ENCODE data around the gene COL8A2.

The COL8A2 gene

DNA sequence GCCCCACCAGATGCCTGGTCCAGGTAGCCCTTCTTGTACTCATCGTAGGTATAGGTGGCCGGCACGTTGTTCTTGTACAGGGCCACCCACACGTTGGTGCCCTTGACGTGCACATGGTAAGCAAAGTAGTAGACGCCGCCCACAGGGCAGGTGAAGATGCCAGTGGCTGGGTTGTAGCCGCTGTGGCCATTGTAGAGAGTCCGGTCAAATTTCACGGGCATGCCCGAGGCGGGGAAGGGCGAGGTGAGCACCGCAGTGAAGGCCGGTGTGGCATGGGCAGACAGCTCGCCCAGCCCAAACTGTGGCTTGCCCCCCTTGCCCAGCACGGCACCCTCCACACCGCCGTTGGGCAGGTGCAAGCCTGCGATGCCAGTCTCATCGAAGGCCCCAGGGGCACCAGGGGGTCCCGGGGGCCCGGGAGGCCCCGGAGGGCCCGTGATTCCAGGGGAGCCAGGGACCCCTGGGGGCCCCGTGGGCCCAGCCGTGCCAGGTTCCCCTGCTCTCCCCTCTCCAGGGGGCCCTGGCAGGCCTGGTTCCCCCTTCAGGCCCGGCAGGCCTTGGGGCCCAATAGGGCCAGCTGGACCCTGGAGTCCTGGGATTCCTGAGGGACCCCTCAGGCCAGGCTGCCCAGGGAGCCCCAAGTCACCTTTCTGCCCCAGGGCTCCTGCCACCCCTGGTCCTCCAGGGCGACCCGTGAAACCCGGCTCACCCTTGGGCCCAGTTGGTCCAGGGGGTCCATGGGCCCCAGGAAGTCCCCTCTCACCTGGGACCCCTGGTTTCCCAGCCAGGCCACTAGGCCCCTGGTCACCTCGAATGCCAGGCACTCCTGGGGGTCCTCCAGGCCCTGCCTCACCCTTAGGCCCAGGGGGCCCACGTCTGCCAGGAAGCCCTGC, 27.1 kb downstream of the COL8A2 start:
- H3K9me2 ChIP-seq (replicated peaks; ENCODE audit: low read depth, low read length), result no peaks in the 10 kb centered on the region
- no peak overlapping the region for H3K4me2 ChIP-seq (ENCODE audit: low read depth, low read length, poor library complexity, severe bottlenecking)
- H3K9me3 ChIP-seq (ENCODE audit: insufficient read depth, low read depth, low read length), result no peaks in the 10 kb centered on the region
- TF ChIP-seq, protein P1, sequence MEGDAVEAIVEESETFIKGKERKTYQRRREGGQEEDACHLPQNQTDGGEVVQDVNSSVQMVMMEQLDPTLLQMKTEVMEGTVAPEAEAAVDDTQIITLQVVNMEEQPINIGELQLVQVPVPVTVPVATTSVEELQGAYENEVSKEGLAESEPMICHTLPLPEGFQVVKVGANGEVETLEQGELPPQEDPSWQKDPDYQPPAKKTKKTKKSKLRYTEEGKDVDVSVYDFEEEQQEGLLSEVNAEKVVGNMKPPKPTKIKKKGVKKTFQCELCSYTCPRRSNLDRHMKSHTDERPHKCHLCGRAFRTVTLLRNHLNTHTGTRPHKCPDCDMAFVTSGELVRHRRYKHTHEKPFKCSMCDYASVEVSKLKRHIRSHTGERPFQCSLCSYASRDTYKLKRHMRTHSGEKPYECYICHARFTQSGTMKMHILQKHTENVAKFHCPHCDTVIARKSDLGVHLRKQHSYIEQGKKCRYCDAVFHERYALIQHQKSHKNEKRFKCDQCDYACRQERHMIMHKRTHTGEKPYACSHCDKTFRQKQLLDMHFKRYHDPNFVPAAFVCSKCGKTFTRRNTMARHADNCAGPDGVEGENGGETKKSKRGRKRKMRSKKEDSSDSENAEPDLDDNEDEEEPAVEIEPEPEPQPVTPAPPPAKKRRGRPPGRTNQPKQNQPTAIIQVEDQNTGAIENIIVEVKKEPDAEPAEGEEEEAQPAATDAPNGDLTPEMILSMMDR (conservative IDR thresholded peaks at IDR 0.05; ENCODE audit: low read length), result no peak
- no peak for TF ChIP-seq EZH2phosphoT487 (IDR thresholded peaks at IDR 0.05; ENCODE audit: borderline replicate concordance)
- H2AFZ ChIP-seq (ENCODE audit: low read length), result no peak overlapping the region
- H3F3A ChIP-seq (ENCODE audit: low read depth), result no peaks in the 10 kb centered on the region
- no peak overlapping the region for H3K9ac ChIP-seq (ENCODE audit: low read depth, low read length, poor library complexity, severe bottlenecking)
- H3K27me3 ChIP-seq (ENCODE audit: insufficient read depth, low read length, poor library complexity, severe bottlenecking), result no peaks in the 10 kb centered on the region
- H4K20me1 ChIP-seq (ENCODE audit: insufficient read depth, low read length, poor library complexity, severe bottlenecking), result no peaks in the 10 kb centered on the region
- peaks cover 8% of the 10 kb centered on the region; the same call in 1 of the 2 replicates for H3K36me3 ChIP-seq (ENCODE audit: insufficient read depth, low read length)
- H3K4me3 ChIP-seq (ENCODE audit: low read length, poor library complexity, severe bottlenecking), result no peak overlapping the region
- no peaks in the 10 kb centered on the region for H3K79me2 ChIP-seq (ENCODE audit: insufficient read depth, low read length)
- H3K4me1 ChIP-seq (ENCODE audit: insufficient read depth, low read length, poor library complexity, severe bottlenecking), result no peaks in the 10 kb centered on the region

DNA sequence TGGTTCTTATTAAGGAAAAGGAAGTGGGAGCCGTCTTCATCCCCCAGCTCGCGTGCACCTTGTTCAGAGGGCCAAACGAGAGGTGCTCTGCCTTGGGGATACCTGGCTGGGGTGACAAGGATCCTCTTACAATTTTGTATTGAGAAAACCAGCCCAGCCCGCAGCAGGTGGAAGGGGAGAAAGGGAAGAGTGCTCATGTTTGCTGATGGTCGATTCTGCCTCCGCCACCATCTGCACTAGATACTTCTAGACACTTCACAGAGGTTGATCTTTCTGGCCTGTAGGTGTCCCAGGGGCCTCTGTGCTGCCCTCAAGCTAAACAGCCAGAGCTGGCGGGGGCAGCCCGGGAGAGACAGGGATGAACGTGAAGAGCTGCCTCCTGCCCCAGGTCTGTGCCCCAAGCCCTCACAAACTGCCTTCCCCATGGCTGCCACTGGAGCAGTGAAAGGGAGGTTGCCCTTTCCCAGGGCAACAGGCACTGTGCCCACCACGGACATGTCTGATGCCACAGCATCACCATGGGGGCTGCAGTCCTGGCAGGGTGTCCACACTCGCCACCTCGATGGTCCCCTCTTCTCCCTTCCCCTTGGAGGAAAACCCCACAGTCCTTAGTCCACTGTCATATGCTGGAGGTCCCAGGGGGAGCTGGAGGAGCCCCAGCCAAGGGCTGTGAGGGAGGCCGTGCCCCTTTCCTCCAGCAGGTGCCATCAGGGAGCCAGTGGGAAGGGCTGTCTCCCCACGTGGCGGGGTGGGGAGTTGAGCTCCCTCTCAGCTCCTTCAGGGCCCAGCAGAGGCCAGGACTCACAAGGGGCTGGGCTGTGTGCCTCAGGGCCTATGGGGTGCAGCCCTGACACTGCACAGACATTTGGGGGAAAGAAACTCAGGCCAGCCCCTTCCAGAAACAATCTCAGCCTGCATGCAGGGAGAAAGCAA, 28.3 kb downstream of the COL8A2 start:
- Histone ChIP-seq H2AFZ (ENCODE audit: low read length) (no peak overlapping the region), H3K4me2 (ENCODE audit: low read depth, low read length, poor library complexity, severe bottlenecking) (no peak overlapping the region), H3K9me2 (replicated peaks; ENCODE audit: low read depth, low read length) (no peaks in the 10 kb centered on the region), H3K79me2 (ENCODE audit: insufficient read depth, low read length) (peaks cover 11% of the 10 kb centered on the region; the same call in 1 of the 2 replicates), H4K20me1 (ENCODE audit: insufficient read depth, low read length, poor library complexity, severe bottlenecking) (no peaks in the 10 kb centered on the region), H3K9me3 (ENCODE audit: insufficient read depth, low read depth, low read length) (no peaks in the 10 kb centered on the region), H3K9ac (ENCODE audit: low read depth, low read length, poor library complexity, severe bottlenecking) (no peak overlapping the region), H3K27me3 (ENCODE audit: insufficient read depth, low read length, poor library complexity, severe bottlenecking) (no peaks in the 10 kb centered on the region), H3F3A (ENCODE audit: low read depth) (no peaks in the 10 kb centered on the region), H3K4me3 (ENCODE audit: low read length, poor library complexity, severe bottlenecking) (no peak overlapping the region), H3K4me1 (ENCODE audit: insufficient read depth, low read length, poor library complexity, severe bottlenecking) (no peaks in the 10 kb centered on the region), H3K36me3 (ENCODE audit: insufficient read depth, low read length) (peaks cover 16% of the 10 kb centered on the region; the same call in 1 of the 2 replicates)
- no peak for TF ChIP-seq EZH2phosphoT487 (IDR thresholded peaks at IDR 0.05; ENCODE audit: borderline replicate concordance)
- TF ChIP-seq, protein P1 (conservative IDR thresholded peaks at IDR 0.05; ENCODE audit: low read length), result peak; percentile 37; the same call in 1 of the 2 replicates

DNA sequence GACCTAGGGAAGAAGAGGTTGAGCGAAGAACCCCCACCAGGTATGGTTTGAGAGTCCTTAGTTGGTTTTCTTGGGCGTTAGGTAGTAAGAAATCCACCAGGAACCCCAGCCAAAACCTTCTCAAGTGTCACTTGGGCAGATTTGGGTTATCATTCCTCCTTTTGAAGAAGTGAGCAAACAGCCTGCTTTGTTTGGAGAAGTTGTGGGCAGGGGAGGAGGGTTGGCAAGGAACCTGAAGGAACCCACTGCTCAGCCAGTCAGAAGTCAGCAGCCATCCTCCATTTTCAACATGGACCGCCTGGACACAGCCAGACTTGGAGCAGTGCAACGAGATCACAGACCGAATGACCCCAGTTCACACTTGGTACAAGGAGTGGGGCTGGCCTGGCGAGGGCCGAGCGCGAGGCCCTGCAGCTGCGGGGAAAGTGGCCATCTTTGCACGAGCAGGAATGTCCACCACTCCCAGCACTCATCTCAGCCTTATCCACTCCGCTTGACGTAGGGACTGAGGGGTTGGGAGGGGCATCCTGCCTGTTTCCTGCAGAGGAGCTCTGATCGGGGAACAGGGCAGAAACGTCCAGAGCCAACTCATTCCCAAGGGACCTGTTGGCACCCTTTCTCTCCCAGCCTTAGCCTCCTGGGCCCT, 29.1 kb downstream of the COL8A2 start:
- no peak for TF ChIP-seq EZH2phosphoT487 (IDR thresholded peaks at IDR 0.05; ENCODE audit: borderline replicate concordance)
- TF ChIP-seq, protein P1 (conservative IDR thresholded peaks at IDR 0.05; ENCODE audit: low read length), result no peak
- H2AFZ ChIP-seq (ENCODE audit: low read length), result no peak overlapping the region

More for the DNA sequence above, 29.1 kb downstream of the COL8A2 start:
- H3K9ac ChIP-seq (ENCODE audit: low read depth, low read length, poor library complexity, severe bottlenecking), result no peak overlapping the region
- H4K20me1 ChIP-seq (ENCODE audit: insufficient read depth, low read length, poor library complexity, severe bottlenecking), result no peaks in the 10 kb centered on the region
- no peaks in the 10 kb centered on the region for H3K9me2 ChIP-seq (replicated peaks; ENCODE audit: low read depth, low read length)
- peaks cover 20% of the 10 kb centered on the region for H3K79me2 ChIP-seq (ENCODE audit: insufficient read depth, low read length)
- no peak overlapping the region for H3K4me3 ChIP-seq (ENCODE audit: low read length, poor library complexity, severe bottlenecking)
- no peak overlapping the region for H3K4me2 ChIP-seq (ENCODE audit: low read depth, low read length, poor library complexity, severe bottlenecking)
- no peaks in the 10 kb centered on the region for H3K9me3 ChIP-seq (ENCODE audit: insufficient read depth, low read depth, low read length)
- no peaks in the 10 kb centered on the region for H3K4me1 ChIP-seq (ENCODE audit: insufficient read depth, low read length, poor library complexity, severe bottlenecking)
- no peaks in the 10 kb centered on the region for H3K27me3 ChIP-seq (ENCODE audit: insufficient read depth, low read length, poor library complexity, severe bottlenecking)
- no peaks in the 10 kb centered on the region for H3F3A ChIP-seq (ENCODE audit: low read depth)
- H3K36me3 ChIP-seq (ENCODE audit: insufficient read depth, low read length), result peaks cover 16% of the 10 kb centered on the region; the same call in 1 of the 2 replicates
